HTERT RPE-1 (cell line): ENCODE data around the gene MED9.

ENCODE experiments used
- in situ Hi-C: fragments of 300-500 bp; cut with MboI; formaldehyde crosslinking; loops from 4 replicates; pipeline ENCODE4 v1.14.3; 2020; ENCODE audit warnings: low sequenced_read_pairs

Gene MED9

GRCh38 chr17:17514361-17514992 lies 37.7 kb downstream of the MED9 start:
- in situ Hi-C loops, result no loop called here

DNA sequence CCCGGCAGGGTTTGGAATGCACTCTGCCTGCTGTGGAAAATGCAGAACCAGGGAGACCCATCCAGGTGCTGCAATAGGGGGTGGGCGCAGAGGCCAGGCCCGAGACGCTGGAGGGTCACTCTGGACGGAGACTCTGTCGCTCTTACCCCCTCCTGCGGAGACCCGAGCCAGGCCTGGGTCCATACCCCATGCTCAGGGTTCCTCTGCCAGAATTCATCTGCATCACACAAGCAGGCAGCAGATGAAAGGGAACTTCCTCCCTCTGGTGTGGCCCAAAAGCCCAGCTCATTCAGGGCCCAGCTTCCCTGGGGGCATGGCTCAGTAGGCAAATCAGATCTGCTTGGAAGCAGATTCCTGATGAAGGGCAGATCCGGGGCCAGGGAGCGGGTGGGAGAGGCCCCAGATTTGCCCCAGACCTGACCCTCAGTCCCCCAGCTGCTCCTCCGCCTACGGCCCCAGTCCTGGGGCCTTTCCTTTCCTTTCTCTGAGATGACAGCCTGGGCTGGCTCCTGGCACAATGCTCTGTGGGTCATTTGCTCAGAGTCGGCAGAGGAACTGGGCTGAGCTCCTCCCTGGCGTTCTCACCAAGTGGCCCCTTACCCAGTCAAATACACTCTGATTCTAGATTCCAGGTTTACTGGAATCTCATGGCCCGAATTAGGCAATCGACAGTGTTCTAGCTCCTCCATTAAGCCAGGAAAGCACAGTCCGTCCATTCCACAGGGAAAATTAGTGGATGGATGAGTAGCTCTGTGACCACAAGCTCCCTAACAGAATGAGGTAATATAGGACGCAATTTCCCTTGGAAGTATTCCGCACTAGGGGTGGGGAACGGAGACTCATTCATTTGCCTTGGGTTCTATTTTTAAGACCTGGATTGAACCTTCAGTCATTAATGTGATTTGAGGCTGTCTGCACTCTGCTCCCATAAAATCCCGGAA lies 38.5 kb downstream of the MED9 start:
- in situ Hi-C loops, result no loop called here

DNA sequence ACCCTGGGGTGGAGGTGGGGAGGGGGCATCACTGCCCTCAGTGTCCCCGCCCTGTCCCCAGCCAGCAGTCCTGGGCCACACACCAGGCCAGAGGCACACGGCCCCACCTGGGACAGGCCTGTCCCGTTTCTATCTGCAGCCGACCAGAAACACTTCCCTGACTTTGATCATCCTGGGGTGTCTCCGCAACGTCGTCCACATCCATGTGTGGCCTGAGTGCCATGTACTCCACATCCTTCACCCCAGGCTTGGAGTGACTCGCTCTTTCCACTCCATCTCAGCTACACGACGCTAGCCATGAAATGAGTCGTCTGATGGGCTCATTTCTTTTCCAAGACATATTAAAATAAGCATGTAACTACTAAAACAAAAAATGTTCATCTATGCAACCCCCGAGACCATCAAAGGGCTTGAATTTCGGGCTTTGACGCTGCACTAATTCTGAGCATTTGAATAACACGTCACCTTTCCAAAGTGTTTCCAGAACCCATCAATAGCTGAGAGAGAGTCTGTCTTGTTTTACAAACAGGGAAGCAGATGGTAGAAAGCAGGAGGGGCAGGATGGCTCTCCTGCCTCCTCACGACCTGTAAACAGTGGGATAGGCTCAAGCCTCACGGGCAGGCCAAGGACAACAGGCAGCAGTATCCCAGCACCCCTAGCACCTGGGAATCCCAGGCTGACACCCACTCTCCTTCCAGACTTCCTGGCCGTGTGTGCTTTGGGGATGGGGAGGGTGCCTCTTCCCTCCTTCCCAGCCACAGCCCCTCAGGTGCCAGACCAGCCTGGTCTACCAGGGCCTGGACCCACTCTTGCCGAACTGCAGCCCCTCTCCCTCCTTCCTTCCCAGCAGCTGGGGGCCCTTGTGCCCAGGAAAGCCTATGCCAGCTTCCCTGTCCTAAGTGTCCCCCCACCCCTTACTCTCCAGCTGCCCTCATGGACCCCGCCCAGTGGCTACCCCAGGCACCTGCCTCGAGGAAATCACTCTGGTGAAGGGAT lies 39.4 kb downstream of the MED9 start:
- in situ Hi-C loops, result no loop called here

- in situ Hi-C loops, result no loop called here
These were observed 40.3 kb downstream of the MED9 start for GRCh38 chr17:17516941-17517720.

GRCh38 chr17:17518014-17518413 lies 41.2 kb downstream of the MED9 start:
- in situ Hi-C loops, result no loop called here

GRCh38 chr17:17518951-17519350 lies 42.2 kb downstream of the MED9 start:
- in situ Hi-C loops, result no loop called here

DNA sequence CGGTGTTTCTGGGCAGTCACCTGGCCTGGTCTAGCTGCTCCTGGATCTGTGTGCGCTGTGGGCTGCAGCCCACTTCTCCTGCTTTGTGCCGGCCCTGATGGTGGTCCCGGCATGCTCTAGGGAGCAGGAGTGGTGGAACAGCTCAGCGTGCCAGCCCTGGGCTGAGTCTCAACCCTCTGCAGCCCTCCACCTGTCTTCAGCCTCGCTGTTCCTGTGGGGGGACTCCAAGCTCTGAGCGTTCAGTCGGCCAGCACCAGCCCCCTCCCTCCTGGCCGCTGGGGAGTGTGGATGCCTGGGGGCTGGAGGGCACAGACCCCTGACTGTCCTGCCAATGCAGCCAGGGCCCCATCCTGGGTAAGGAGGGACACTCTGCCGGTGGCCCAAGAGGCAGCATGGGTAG lies 43.1 kb downstream of the MED9 start:
- in situ Hi-C loops, result no loop called here

- in situ Hi-C loops, result no loop called here
These were observed 43.9 kb downstream of the MED9 start for GRCh38 chr17:17520599-17521232.

DNA sequence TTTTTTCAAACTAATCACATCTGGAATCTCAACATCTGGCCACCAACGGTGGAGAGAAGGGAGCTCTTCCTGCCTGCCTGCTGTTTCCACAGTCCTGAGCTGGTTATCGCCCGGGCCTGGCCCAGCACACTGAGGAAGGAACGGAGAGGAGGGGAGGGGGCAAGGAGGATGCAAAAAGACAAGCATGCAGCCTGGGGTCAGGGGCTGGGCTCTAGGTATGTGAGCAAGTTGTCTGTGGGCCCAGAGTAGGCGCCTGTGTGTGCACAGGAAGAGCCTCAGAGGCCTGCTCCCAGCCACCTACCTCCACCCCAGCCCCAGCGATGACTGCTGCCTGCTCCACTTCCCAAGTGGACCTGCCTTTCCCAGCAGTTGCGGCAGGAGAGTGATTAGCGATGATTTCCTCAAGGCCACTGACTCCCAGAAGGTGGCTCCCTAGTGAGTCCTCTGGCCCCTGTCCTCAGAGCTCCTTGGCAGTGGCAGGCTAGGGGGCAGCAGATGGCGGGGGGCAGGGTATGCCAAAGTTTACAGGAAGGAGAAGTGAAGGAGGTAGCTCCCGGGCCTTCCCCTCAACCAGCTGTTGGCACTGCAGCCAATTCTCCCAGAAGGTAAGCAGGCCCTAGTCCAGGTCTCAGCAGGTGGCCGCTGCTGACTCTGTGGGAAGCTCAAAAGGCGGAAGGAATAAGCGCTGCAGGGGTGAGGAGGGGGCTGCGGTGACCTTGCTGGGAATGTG lies 46.4 kb downstream of the MED9 start:
- in situ Hi-C loops, result no loop called here

- in situ Hi-C loops, result no loop called here
These were observed 47.1 kb downstream of the MED9 start for GRCh38 chr17:17523731-17524490.

- in situ Hi-C loops, result no loop called here
These were observed 48.5 kb downstream of the MED9 start for GRCh38 chr17:17525311-17525710.

- in situ Hi-C loops, result no loop called here
These were observed 49.2 kb downstream of the MED9 start for GRCh38 chr17:17525956-17526355.

- in situ Hi-C loops, result no loop called here
These were observed 49.6 kb downstream of the MED9 start for GRCh38 chr17:17526369-17526768.

DNA sequence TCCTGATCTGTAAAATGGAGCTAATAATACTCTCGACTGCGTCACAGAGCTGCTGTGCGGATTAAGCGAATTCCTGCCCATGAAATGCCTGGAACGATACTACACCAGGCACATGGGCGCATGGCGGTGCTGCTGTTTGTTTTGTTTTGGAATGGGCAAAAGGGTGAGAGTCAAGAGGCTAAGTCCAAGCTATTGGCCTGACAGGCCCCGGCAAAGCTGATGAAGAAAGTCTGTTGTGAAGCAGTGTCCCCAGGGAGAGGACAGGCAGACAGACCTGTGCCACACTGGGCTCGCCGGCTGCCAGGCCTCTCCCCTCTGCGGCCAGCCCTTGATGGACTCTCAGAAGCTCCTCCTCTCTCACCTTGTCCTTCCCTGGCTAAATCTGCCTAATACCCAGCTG lies 50.7 kb downstream of the MED9 start:
- in situ Hi-C loops, result no loop called here

DNA sequence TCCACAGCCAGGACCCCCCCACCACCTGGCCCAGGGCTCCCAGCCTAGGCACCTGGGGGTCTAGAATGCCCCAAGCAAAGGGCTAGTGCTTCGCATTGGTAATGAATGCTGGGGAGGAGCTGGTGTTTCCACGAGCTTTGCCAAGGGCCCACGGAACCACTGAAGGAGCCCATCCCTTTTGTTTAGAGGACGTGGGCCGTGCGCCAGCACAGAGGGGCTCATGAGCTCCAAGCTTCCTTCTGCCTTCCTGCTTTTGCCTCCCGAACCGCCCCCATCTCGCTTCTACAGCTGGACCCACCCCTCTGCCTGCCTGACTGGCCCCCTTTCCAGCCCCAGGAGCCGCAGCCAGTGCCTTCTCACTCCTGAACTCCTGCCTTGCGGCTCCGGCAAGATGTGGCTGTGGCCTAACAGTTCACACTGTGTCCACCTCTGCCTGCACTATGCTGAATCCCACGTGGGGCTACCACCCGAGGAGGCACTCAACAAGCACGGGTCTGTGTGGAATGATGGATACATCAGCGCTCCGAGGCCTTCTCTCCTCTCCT lies 51.2 kb downstream of the MED9 start:
- in situ Hi-C loops, result no loop called here

DNA sequence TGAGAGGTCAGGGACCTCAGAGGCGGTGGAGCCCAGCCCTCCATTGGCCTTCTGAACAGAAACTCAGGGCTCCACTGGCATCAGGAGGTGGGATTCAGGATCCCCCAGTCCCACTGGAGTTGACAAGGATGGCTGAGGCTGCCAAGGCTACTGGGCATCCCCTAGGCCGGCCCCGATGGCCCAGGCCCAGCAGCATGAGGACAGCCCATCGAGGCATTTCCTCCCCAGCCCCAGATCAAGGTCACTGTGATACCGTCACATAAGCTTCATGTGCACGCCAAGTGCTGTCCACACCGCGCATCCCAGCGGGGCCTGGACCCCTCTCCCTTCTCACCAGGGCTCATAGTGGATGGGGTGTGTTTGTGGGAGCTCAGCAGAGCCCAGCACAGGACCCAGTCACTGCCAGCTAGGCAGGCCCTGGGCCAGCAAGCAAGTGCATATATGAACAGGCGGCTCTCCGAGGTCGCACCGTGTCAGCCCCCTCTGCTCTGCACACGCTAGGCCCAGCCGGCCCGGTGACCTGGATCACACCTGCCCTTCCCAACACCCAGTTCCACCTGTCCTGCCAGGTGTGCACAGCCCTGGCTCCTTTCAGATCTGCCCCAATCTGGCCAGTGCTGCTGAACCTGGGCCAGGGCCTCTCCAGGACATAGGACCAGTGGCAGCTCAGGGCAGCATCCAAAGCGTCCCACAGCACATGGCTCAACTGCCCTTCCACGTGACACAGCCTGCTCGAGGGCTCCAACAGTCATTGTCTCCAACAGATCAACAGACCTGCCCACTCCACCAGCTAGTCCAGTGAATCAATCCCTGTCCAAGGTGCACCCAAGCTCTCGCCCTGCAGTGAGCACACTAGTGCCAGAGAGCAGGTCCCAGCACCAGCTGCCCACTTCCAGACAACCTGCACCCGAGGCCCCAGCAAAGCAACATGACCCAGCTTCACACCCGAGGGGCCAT lies 52.2 kb downstream of the MED9 start:
- in situ Hi-C loops, result no loop called here

DNA sequence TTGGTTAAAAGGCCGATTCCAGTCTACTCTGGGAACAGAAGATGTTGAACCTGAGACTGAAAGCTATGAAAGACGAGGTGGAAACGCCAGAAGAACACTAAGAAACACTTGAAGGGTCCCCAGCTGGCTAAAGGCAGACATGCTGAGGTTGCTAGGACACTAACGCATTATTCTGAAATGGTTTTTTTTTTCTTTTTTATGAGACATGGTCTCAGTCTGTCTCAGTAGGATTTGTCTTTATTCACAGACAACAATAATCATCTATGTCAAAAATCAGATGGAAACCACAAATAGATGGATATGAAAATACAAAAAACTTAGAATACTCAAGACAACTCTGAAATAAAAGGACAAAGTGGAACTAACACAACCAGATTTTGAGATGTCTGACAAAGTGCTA lies 54.4 kb downstream of the MED9 start:
- in situ Hi-C loops, result no loop called here
